Measurements from ENCODE around the gene MAP6. TPM values are rescaled to one million over a fixed set of nuclear protein-coding genes. Genes with fewer than 3 reads are reported as not detected.
A peak's percentile ranks its signal among the peaks of the same experiment; 100 is the strongest.

Gene MAP6
- total RNA-seq, 6 experiments from 2014 or later = 0.26 to 0.86 (median 0.58) TPM

- peak in 1 of 4 donors; percentile 12 for ATAC-seq
- Histone ChIP-seq H3K36me3 (no peaks in the 10 kb centered on the region), H3K27me3 (no peaks in the 10 kb centered on the region), H3K4me1 (no peaks in the 10 kb centered on the region), H3K27ac (no peak overlapping the region), H3K9me3 (no peaks in the 10 kb centered on the region), H3K4me3 (no peak overlapping the region)
- WGBS (ENCODE audit: insufficient coverage, low coverage, low lambda C conversion rate, missing lambda C conversion rate) = 79% methylated on average over 14 of the region's 16 CpGs
- no peak for DNase-seq
- TF ChIP-seq POLR2A (IDR thresholded peaks at IDR 0.05) = no peak
- no peak for TF ChIP-seq CTCF (IDR thresholded peaks at IDR 0.05)
- intact Hi-C loops (cut with DNase I) = no loop called here
Observed at GRCh38 chr11:75603791-75604736, 64.8 kb downstream of the MAP6 start.

- ATAC-seq (no peak), DNase-seq (no peak)
- H3K27me3 ChIP-seq = no peaks in the 10 kb centered on the region
- H3K36me3 ChIP-seq = no peaks in the 10 kb centered on the region
- WGBS (ENCODE audit: insufficient coverage, low coverage, low lambda C conversion rate, missing lambda C conversion rate) = 72% methylated on average over 8 of the region's 8 CpGs
- TF ChIP-seq POLR2A (IDR thresholded peaks at IDR 0.05) (no peak), CTCF (IDR thresholded peaks at IDR 0.05) (no peak)
- H3K4me1 ChIP-seq = no peaks in the 10 kb centered on the region
- no peak overlapping the region for H3K27ac ChIP-seq
- no peaks in the 10 kb centered on the region for H3K9me3 ChIP-seq
- no peak overlapping the region for H3K4me3 ChIP-seq
- intact Hi-C loops (cut with DNase I) = no loop called here
Observed at GRCh38 chr11:75602951-75603350, 65.9 kb downstream of the MAP6 start.

GRCh38 chr11:75601494-75601893, 67.3 kb downstream of the MAP6 start:
- TF ChIP-seq CTCF (IDR thresholded peaks at IDR 0.05) = no peak
- TF ChIP-seq POLR2A (IDR thresholded peaks at IDR 0.05) = no peak
- ATAC-seq (no peak), DNase-seq (no peak)
- no peak overlapping the region for H3K4me3 ChIP-seq
- WGBS (ENCODE audit: insufficient coverage, low coverage, low lambda C conversion rate, missing lambda C conversion rate) = 100% methylated on average over 1 of the region's 7 CpGs
- no peaks in the 10 kb centered on the region for H3K4me1 ChIP-seq
- no peaks in the 10 kb centered on the region for H3K9me3 ChIP-seq
- no peaks in the 10 kb centered on the region for H3K36me3 ChIP-seq
- no peaks in the 10 kb centered on the region for H3K27me3 ChIP-seq
- intact Hi-C loops (cut with DNase I) = no loop called here
- H3K27ac ChIP-seq = no peak overlapping the region

- no peak overlapping the region for H3K27ac ChIP-seq
- 82% methylated on average over 3 of the region's 3 CpGs for WGBS (ENCODE audit: insufficient coverage, low coverage, low lambda C conversion rate, missing lambda C conversion rate)
- DNase-seq = no peak
- no peak for TF ChIP-seq CTCF (IDR thresholded peaks at IDR 0.05)
- no peak for TF ChIP-seq POLR2A (IDR thresholded peaks at IDR 0.05)
- no peaks in the 10 kb centered on the region for H3K4me1 ChIP-seq
- intact Hi-C loops (cut with DNase I) = no loop called here
- no peak overlapping the region for H3K4me3 ChIP-seq
- no peaks in the 10 kb centered on the region for H3K9me3 ChIP-seq
- no peak for ATAC-seq
- no peaks in the 10 kb centered on the region for H3K27me3 ChIP-seq
- no peaks in the 10 kb centered on the region for H3K36me3 ChIP-seq
Observed at GRCh38 chr11:75600356-75600755, 68.5 kb downstream of the MAP6 start.

Data from right lobe of liver (tissue), 6 donors.